Measurements from ENCODE around the gene OSBPL3. TPM values are rescaled to one million over a fixed set of nuclear protein-coding genes. Genes with fewer than 3 reads are reported as not detected.

OSBPL3 gene
- polyA plus RNA-seq, 3 donors, result 2.6 to 9.2 (median 3.7) TPM

DNA sequence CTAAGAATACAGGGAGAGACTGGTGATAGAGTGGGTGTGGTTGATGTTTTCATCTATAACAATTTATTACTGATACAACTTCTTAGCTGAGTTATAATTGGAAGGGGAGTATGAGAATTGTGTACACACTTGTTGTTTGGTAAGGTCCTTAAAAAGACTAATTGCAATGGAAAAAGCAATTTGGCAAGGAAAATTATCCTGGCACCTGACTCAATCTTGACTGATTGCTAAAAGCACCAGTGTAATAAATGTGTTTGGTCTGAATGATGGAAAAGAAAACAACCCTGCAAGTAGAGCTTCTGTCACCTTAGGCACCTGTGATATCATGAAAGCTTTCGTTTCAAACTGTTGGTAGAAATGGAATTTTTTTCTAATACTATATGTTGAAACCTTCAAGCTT is 216.0 kb downstream of the OSBPL3 start:
- DNase-seq, result no peak

DNA sequence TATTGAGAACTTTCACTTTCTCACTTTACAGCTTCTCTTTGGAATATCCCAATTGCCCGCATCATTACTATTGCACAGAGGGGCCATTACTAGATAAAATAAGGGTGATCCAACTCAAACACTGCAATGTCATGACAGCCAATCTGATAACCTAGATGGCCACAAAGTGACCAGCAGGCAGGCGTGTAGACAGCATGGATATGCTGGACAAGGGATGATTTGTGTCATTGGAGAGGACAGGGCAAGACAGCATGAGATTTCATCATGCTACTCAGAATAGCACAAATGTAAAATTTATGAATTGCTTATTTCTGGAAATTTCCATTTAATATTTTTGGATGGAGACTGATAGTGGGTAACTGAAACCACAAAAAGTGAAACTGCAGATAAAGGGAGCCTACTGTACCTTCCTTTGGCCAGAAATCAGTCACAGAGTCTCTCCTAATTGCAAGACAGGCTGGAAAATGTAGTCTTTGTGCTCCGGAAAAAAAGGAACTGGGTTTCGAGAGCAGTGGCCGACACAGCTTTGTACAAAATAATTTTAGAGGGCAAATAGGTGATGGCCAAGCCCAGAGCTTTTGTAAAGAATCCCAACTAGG is 216.6 kb downstream of the OSBPL3 start:
- no peak overlapping the region for H2AFZ ChIP-seq (ENCODE audit: insufficient read depth, low read depth, low read length, poor library complexity, severe bottlenecking)
- H3K27me3 Mint-ChIP-seq (ENCODE audit: low read depth in 3 of 3), result peaks cover 18 to 37% (median 21%) of the 10 kb centered on the region in 3 donors
- WGBS (ENCODE audit: insufficient coverage), result 80% methylated on average over 2 of the region's 5 CpGs
- peaks cover 0 to 3% (median 0%) of the 10 kb centered on the region in 7 donors for H3K9me3 Mint-ChIP-seq
- no peak for DNase-seq
- peak overlapping the region in 1 of 7 donors; percentile 32 for H3K27ac Mint-ChIP-seq
- intact Hi-C loops (cut with micrococcal nuclease), result no loop called here
- H4K20me1 ChIP-seq (ENCODE audit: insufficient read depth, low read length), result no peaks in the 10 kb centered on the region
- no peaks in the 10 kb centered on the region for H3K9me3 ChIP-seq (replicated peaks in 1 of 2; ENCODE audit: control insufficient read depth in 1 of 2, insufficient read depth in 1 of 2, low read length in 2 of 2)
- H3K4me2 ChIP-seq (replicated peaks; ENCODE audit: extremely low read depth, low read length, poor library complexity, severe bottlenecking), result no peak overlapping the region
- H3K4me1 Mint-ChIP-seq, result peaks cover 5% of the 10 kb centered on the region
- peaks cover 18 to 19% of the 10 kb centered on the region in 2 donors for H3K27me3 ChIP-seq (ENCODE audit: control insufficient read depth in 2 of 2, insufficient read depth in 2 of 2, low read length in 2 of 2)
- H3K4me3 ChIP-seq (replicated peaks in 1 of 3; ENCODE audit: low read depth in 2 of 3, low read length in 3 of 3), result no peak overlapping the region
- no peaks in the 10 kb centered on the region for H3K36me3 ChIP-seq (replicated peaks in 1 of 2; ENCODE audit: control insufficient read depth in 1 of 2, insufficient read depth in 2 of 2, low read length in 2 of 2)
- no peaks in the 10 kb centered on the region for H3K36me3 Mint-ChIP-seq
- no peak overlapping the region for H3K4me3 Mint-ChIP-seq
- H3K79me2 ChIP-seq (ENCODE audit: insufficient read depth, low read length), result no peaks in the 10 kb centered on the region
- H3K9ac ChIP-seq (ENCODE audit: insufficient read depth, low read length, poor library complexity, severe bottlenecking), result no peak overlapping the region
- TF ChIP-seq, protein P1, sequence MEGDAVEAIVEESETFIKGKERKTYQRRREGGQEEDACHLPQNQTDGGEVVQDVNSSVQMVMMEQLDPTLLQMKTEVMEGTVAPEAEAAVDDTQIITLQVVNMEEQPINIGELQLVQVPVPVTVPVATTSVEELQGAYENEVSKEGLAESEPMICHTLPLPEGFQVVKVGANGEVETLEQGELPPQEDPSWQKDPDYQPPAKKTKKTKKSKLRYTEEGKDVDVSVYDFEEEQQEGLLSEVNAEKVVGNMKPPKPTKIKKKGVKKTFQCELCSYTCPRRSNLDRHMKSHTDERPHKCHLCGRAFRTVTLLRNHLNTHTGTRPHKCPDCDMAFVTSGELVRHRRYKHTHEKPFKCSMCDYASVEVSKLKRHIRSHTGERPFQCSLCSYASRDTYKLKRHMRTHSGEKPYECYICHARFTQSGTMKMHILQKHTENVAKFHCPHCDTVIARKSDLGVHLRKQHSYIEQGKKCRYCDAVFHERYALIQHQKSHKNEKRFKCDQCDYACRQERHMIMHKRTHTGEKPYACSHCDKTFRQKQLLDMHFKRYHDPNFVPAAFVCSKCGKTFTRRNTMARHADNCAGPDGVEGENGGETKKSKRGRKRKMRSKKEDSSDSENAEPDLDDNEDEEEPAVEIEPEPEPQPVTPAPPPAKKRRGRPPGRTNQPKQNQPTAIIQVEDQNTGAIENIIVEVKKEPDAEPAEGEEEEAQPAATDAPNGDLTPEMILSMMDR (IDR thresholded peaks at IDR 0.05), result no peak
- no peaks in the 10 kb centered on the region for H3K4me1 ChIP-seq (ENCODE audit: control insufficient read depth in 1 of 2, insufficient read depth in 2 of 2, low read length in 2 of 2)
- no peak overlapping the region for H3K27ac ChIP-seq (ENCODE audit: low read depth in 1 of 2, low read length in 2 of 2)

More for the DNA sequence above, 216.0 kb downstream of the OSBPL3 start:
- Histone ChIP-seq H3K4me1 (ENCODE audit: control insufficient read depth in 1 of 2, insufficient read depth in 2 of 2, low read length in 2 of 2) (no peaks in the 10 kb centered on the region), H3K9me3 (replicated peaks in 1 of 2; ENCODE audit: control insufficient read depth in 1 of 2, insufficient read depth in 1 of 2, low read length in 2 of 2) (no peaks in the 10 kb centered on the region), H4K20me1 (ENCODE audit: insufficient read depth, low read length) (no peaks in the 10 kb centered on the region), H3K36me3 (replicated peaks in 1 of 2; ENCODE audit: control insufficient read depth in 1 of 2, insufficient read depth in 2 of 2, low read length in 2 of 2) (no peaks in the 10 kb centered on the region), H3K9ac (ENCODE audit: insufficient read depth, low read length, poor library complexity, severe bottlenecking) (no peak overlapping the region), H2AFZ (ENCODE audit: insufficient read depth, low read depth, low read length, poor library complexity, severe bottlenecking) (no peak overlapping the region), H3K27me3 (ENCODE audit: control insufficient read depth in 2 of 2, insufficient read depth in 2 of 2, low read length in 2 of 2) (peaks cover 13% of the 10 kb centered on the region in 2 donors), H3K79me2 (ENCODE audit: insufficient read depth, low read length) (no peaks in the 10 kb centered on the region), H3K27ac (ENCODE audit: low read depth in 1 of 2, low read length in 2 of 2) (no peak overlapping the region), H3K4me3 (replicated peaks in 1 of 3; ENCODE audit: low read depth in 2 of 3, low read length in 3 of 3) (no peak overlapping the region), H3K4me2 (replicated peaks; ENCODE audit: extremely low read depth, low read length, poor library complexity, severe bottlenecking) (no peak overlapping the region)
- intact Hi-C loops (cut with micrococcal nuclease), result no loop called here
- WGBS (ENCODE audit: insufficient coverage), result no CpG with 5 or more reads among the region's 1 CpG
- Mint-ChIP-seq H3K27ac (no peak overlapping the region), H3K4me3 (no peak overlapping the region), H3K9me3 (peaks cover 0 to 3% (median 0%) of the 10 kb centered on the region in 7 donors), H3K4me1 (peaks cover 5% of the 10 kb centered on the region), H3K27me3 (ENCODE audit: low read depth in 3 of 3) (peaks cover 12 to 31% (median 14%) of the 10 kb centered on the region in 3 donors), H3K36me3 (no peaks in the 10 kb centered on the region)
- TF ChIP-seq, protein P1 (IDR thresholded peaks at IDR 0.05), result no peak
